HL-60 (cell line): Measurements from ENCODE around the gene MAP10.

ENCODE experiments used
- DNase-seq, 2 experiments: peaks; one replicate each; pipeline ENCODE4 v3.0.0-alpha.2; 2010 to 2020; ENCODE audit warnings: low read depth in 1 of 2, low spot score in 1 of 2
- H3K27ac ChIP-seq: fragments of 250-450 bp; sonication (Bioruptor Pico); replicated peaks from 2 replicates; pipeline ENCODE4 v1.5.1; 2020; ENCODE audit warnings: mild to moderate bottlenecking, moderate library complexity
- H3K27me3 ChIP-seq: fragments of 250-450 bp; sonication (Bioruptor Pico); 2 replicates; pipeline ENCODE4 v1.5.1; 2021; ENCODE audit warnings: mild to moderate bottlenecking, moderate library complexity; ENCODE audit not compliant: insufficient read depth, poor library complexity, severe bottlenecking
- H3K4me3 ChIP-seq: replicated peaks from 2 replicates; pipeline ENCODE4 v1.5.1; 2011; ENCODE audit warnings: mild to moderate bottlenecking, control low read depth, low read length; ENCODE audit not compliant: insufficient read depth
- GABPA ChIP-seq: IDR thresholded peaks from 2 replicates; pipeline ENCODE4 v1.6.1; 2012; ENCODE audit warnings: low read depth
- POLR2AphosphoS5 ChIP-seq: IDR thresholded peaks from 2 replicates; pipeline ENCODE4 v1.6.1; 2012; ENCODE audit warnings: low read depth
- SPI1 ChIP-seq: IDR thresholded peaks from 2 replicates; pipeline ENCODE4 v1.6.1; 2012; ENCODE audit warnings: low read depth, mild to moderate bottlenecking, borderline replicate concordance
- TF ChIP-seq, protein P1 (sequence below): IDR thresholded peaks from 2 replicates; pipeline ENCODE4 v1.6.1; 2012; ENCODE audit warnings: low read depth; ENCODE audit not compliant: insufficient replicate concordance
- TF ChIP-seq, protein P2 (sequence below): IDR thresholded peaks from one replicate; pipeline ENCODE4 v1.5.1; 2011; ENCODE audit warnings: low read length, control low read depth, inconsistent platforms; ENCODE audit not compliant: insufficient read depth

The MAP10 gene

DNA sequence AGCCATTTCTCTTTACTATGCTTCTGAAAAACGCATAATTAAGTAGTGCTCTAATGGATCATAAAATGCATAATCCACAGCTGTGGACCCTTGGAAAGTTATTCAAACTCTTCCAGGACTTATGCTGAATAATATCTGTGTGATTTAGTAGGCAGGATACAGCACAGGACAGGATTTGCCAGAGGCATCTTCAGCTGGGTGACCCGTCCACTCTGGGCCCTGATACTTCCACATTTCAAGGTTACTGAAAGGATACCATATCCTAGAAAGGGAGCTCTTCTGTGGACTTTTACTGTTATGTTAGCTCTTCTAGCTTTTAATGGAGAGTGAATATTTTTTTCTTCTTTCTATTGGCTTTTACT, 49.6 kb downstream of the MAP10 start:
- no peak overlapping the region for H3K27ac ChIP-seq
- DNase-seq, result no peak
- TF ChIP-seq, protein P1, sequence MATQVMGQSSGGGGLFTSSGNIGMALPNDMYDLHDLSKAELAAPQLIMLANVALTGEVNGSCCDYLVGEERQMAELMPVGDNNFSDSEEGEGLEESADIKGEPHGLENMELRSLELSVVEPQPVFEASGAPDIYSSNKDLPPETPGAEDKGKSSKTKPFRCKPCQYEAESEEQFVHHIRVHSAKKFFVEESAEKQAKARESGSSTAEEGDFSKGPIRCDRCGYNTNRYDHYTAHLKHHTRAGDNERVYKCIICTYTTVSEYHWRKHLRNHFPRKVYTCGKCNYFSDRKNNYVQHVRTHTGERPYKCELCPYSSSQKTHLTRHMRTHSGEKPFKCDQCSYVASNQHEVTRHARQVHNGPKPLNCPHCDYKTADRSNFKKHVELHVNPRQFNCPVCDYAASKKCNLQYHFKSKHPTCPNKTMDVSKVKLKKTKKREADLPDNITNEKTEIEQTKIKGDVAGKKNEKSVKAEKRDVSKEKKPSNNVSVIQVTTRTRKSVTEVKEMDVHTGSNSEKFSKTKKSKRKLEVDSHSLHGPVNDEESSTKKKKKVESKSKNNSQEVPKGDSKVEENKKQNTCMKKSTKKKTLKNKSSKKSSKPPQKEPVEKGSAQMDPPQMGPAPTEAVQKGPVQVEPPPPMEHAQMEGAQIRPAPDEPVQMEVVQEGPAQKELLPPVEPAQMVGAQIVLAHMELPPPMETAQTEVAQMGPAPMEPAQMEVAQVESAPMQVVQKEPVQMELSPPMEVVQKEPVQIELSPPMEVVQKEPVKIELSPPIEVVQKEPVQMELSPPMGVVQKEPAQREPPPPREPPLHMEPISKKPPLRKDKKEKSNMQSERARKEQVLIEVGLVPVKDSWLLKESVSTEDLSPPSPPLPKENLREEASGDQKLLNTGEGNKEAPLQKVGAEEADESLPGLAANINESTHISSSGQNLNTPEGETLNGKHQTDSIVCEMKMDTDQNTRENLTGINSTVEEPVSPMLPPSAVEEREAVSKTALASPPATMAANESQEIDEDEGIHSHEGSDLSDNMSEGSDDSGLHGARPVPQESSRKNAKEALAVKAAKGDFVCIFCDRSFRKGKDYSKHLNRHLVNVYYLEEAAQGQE, result no peak
- TF ChIP-seq GABPA (no peak), POLR2AphosphoS5 (no peak), SPI1 (no peak)
- TF ChIP-seq, protein P2, sequence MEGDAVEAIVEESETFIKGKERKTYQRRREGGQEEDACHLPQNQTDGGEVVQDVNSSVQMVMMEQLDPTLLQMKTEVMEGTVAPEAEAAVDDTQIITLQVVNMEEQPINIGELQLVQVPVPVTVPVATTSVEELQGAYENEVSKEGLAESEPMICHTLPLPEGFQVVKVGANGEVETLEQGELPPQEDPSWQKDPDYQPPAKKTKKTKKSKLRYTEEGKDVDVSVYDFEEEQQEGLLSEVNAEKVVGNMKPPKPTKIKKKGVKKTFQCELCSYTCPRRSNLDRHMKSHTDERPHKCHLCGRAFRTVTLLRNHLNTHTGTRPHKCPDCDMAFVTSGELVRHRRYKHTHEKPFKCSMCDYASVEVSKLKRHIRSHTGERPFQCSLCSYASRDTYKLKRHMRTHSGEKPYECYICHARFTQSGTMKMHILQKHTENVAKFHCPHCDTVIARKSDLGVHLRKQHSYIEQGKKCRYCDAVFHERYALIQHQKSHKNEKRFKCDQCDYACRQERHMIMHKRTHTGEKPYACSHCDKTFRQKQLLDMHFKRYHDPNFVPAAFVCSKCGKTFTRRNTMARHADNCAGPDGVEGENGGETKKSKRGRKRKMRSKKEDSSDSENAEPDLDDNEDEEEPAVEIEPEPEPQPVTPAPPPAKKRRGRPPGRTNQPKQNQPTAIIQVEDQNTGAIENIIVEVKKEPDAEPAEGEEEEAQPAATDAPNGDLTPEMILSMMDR, result no peak

DNA sequence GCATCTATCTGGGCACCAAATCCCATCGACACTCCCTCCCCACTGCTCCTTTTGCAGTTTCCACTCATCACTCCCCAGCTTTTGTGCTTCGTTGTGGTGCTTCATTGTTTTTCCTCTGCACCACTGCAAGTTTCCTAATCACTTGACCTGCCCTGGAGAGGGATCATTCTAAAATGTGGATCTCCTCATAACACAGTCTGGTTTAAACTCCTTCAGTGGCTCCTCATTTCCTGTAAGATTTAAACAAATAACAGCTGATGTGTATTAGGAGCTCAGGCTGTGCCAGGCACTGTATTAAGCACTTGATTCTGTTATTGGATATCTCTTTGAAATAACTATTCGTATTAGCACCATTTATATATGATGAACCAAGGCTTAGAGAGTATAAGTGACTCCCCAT, 51.3 kb downstream of the MAP10 start:
- no peak for DNase-seq
- Histone ChIP-seq H3K4me3 (no peak overlapping the region), H3K27ac (no peak overlapping the region), H3K27me3 (no peaks in the 10 kb centered on the region)
- TF ChIP-seq, protein P2, result no peak
- TF ChIP-seq SPI1, result no peak
- TF ChIP-seq POLR2AphosphoS5, result no peak

More for the DNA sequence above, 49.6 kb downstream of the MAP10 start:
- no peak overlapping the region for H3K4me3 ChIP-seq
- no peaks in the 10 kb centered on the region for H3K27me3 ChIP-seq
